ENCODE data around the gene PRKAR1A.
A peak's percentile ranks its signal among the peaks of the same experiment; 100 is the strongest.
"Not testable (repeated sequence)": the region's sequence is repeated elsewhere in the genome, so short reads cannot be mapped to it uniquely, and the experiment has no call there.

Gene PRKAR1A

GRCh38 chr17:68512247-68512959 lies at the start of gene PRKAR1A:
Gene PRKAR1A (plus strand): TSS chr17:68512430. CDS start chr17:68515400, 2,970 bp downstream.
- peak; percentile 91 for DNase-seq

DNA sequence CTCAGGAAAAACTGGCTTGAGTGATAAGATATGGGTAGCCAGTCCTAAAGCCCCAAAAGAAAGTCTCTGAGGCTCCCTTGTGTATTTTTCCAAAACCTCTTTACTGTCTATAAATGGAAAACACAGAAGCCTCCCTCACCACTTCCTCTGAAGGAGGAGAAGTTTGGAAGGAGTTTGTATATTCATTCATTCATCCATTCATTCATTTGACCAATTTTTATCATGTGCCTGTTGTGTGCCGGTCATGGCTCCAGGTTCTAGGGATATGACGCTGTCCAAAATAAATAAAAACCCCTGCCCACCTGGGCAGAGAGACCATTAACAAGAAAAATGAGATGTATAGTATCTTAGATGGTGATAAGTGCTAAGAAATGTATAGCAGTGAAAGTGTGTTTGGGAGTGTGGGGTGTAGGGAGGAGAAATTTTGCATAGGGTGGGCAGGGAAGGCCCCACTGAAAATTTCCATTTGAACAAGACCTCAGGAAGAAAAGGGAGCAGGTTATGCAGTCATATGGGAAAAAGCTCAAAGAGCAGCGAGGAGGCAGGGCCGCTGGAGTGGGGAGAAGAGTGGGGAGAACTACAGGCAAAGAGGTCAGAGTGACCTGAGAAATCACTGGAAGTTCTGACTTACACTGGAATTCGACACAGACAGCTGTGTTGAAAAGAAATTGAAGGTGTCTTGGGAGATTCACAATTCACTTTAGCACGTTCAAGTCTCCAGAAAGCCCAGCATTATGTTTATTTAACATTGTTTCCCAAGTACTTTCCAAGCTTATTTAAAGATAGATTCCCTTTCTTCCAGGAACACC lies 48.8 kb upstream of the PRKAR1A start:
- DNase-seq: no peak

DNA sequence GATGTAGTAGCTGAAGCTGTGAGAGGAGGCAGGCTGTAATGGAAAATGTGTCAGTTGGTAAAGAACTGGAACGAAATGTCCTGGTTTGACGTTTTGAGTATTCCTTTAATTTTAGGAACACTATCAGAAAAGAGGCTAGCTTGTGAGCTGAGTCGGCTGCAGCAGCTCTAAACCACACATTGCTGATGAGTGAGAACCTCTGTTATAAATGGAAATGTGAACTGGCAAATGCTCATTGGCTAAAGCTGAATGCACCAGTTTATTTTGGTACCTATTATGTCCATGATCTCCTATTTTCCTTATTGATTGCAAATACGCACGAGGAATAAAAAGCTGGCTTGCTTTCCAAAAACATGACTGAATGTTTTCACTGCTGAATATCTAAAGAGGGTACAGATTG lies 43.9 kb upstream of the PRKAR1A start:
- no peak for DNase-seq

DNA sequence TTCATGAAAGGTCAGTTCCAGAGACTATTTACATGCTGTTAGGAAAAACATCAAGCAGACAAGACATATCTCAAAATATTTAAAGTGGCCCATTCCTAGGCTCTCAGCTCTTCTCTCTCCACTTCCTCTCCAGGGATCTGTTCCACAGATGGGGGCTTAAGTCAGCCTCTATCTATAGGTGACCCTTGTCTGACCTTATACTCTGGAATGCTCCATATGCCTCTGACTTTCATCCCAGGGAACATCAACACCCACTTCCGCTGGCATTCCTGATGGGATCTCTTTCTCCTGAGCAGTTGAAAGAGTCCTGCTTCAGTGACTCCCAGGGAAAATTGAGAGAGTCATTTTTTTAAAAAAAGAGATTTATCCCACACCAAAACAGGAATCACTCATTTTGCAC lies 43.4 kb upstream of the PRKAR1A start:
- peak; percentile 8 for DNase-seq

DNA sequence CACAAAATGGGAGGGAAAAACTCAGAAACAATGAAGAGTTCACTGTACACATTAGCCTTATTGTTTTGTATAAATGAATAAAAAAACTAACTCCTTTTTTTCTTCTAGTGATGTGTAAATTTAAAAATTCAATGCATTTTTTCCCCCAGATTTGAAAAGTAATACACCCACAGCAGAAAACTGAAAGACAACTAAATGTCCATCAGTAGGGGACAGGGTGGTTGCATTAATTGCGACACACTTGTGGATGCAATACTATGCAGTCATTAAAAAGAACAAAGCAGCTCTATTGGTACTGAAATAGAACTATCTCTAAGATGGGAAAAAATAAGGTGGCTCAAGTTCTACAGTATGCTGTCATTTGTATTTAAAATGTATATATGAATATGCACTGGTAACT lies 41.3 kb upstream of the PRKAR1A start:
- no peak for DNase-seq

DNA sequence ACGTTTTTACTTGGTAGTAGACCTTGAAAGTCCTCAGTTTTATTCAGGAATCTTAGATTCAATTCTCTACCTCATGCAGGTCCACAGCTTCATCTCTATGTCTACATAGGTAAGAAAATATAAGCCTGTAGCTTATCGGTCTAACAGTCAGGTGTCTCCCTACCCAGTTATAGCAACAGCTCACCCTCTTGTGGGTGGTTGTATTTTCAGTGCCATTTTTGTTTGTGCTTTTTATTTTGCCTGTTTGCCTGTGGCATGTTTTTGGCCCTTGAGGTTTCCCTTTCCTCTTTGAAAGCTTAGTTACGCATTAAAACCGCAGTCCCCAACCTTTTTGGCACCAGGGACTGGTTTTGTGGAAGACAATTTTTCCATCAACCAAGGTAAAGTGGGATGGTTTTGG lies 31.3 kb upstream of the PRKAR1A start:
- DNase-seq: no peak

GRCh38 chr17:68482576-68483041 lies 29.6 kb upstream of the PRKAR1A start:
- no peak for DNase-seq

DNA sequence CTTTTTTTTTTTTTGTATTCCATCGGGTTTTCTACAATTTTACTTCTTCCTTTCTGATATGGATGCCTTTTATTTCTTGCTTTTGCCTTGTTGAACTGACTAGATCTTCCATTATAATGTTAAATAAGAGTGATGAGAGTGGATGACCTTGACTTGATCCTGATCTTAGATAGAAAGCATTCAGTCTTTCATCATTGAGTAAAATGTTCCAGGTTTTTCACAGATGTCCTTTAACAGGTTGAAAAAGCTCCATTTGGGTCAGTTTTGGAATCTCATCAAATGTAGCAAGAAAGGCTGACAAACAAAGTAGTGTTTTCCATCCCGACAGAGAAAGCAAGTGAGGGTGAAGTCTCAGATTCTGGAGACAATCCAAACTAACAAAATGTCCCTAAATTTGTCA lies 27.8 kb upstream of the PRKAR1A start:
- no peak for DNase-seq

GRCh38 chr17:68489919-68490318 lies 22.3 kb upstream of the PRKAR1A start:
- DNase-seq: no peak

GRCh38 chr17:68491381-68492231 lies 20.6 kb upstream of the PRKAR1A start:
- peak; percentile 45 for DNase-seq

- DNase-seq: not testable (repeated sequence)
Measured at GRCh38 chr17:68492394-68493054, 19.7 kb upstream of the PRKAR1A start.

DNA sequence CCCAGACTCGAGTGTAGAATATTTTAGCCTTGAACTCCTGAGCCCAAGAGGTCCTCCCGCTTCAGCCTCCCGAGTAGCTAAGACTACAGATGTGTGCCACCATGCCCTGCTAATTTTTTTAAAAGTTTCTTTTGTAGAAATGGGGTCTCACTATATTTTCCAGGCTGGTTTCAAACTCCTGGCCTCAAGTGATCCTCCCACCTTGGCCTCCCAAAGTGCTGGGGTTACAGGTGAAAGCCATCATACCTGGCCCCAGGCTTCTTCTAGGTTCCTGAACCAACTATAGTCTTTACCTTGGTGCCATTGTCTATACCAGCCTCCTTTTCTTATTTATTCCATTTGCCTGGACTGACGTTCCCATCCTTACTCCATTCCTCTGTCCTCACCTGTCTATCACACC lies 17.1 kb upstream of the PRKAR1A start:
- no peak for DNase-seq

DNA sequence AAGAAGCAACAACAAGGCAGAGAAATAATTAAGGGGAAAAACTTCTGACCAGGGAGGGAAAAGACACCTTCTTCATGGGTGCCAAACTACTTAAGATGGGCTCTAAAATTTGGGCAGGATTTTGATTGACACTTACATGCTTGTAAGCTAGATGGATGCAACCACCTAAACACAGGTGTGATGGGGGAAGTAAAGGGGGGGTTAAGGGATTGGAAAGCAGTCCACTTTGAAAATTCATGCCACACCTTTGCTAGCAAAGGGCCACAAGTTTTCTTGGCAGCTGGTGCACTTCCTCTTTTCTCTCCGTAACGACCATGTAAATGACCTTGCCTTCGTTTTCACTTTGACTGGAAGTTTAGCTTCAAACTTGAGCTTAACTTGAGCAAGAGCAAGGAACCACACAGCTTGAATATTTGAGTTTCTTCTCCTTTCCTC lies 14.3 kb upstream of the PRKAR1A start:
- DNase-seq: no peak

GRCh38 chr17:68498479-68499326 lies 13.5 kb upstream of the PRKAR1A start:
- no peak for DNase-seq

DNA sequence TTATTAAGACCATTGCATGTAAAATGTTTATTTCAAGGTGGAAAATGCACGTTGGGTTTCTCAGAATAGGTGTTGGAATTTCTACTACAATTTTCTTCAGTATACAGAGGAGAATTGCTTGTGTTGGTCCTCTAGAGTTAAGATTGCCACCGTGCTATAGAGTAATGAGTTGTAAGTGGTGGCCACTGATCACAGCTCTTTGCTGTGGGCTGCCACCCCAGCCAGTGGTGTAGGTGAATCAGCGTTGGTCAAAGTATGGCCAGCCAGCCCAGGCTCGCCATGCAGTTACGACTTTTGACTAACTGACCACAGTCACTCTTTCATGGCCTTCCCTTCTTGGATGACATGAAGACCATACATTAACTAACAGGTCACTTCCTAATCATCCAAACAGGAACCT lies 12.6 kb upstream of the PRKAR1A start:
- no peak for DNase-seq

GRCh38 chr17:68501074-68501473 lies 11.2 kb upstream of the PRKAR1A start:
- no peak for DNase-seq

DNA sequence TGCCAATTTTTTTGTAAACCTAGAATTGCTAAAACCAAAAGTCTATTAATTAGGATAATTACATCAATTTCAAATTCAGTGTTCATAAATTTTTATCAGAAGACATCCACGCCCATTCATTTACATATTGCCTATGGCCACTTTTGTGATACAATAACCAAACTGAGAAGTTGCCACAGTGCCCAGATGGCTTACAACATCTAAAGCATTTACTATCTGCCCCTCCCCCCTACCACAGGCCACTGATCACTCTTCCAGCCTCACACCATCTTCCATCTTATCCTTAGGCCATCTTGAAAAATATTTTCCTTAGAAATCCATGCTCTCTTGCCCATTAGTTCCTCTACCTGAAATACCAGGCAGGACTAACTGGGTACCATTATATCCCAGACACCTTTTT lies 6.3 kb upstream of the PRKAR1A start:
- no peak for DNase-seq

DNA sequence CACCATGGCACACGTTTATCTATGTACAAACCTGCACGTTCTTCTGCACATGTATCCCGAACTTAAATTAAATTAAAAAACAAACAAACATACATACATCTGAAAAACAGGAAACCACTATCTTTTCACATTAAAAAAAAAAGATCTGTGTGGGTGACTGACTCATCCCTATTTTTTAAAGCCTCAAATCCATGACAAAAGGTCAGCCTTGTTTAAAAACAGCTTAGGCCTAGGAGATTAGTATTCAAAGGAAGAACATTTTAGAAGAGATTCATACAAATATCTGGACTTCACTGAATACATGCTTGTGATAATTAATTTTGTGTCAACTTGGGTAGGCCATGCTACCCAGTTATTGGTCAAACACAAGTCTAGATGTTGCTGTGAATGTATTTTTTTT lies 4.7 kb upstream of the PRKAR1A start:
- DNase-seq: no peak

GRCh38 chr17:68509141-68510057 lies 2.8 kb upstream of the PRKAR1A start:
- peak; percentile 21 for DNase-seq

DNA sequence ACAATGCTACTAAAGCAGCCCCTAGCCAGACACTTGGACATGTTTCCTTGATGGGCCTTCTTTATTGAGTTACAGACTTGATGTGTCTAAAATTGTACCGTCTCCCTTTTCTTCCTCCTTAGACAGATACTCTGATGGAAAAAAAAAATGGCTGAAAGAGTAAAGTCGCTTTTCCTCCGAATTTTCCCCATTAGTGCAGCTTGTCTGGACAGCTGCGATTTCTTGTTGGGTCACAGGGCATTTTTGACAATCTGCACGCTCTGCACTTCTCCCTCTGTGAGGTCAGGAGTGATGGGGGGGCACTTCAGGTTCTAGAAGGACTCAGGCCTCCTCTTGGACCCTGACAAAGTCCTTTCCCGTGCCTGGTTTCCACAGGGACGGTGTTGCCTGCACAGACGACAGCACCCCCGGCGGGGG lies 968 bp upstream of the PRKAR1A start:
- no peak for DNase-seq

Measured in DMS 273 treated with DMSO at 0.1 percent for 48 hours (cell line).